ENCODE results near the gene GALK1.

DNA sequence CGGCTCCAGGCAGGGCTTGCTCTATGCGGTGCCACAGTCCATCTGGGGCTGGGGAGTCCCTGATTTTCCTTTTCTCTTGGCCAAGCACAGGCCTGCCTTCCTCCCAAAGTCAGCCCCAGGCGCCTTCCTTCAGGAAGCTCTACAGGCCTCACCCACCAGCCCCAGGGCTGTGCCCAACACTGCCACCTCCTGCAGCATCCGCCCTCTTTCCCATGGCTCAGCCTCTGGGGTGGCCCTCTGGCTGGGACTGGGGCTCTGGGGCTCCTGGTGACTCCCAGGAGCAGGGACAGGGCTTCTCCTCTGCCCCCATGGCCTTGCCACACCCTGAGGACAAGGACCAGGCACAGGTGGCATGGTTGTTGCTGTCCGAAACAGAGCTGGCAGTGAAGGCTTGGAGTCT is 42.9 kb downstream of the GALK1 start:
- TF ChIP-seq, protein P1, sequence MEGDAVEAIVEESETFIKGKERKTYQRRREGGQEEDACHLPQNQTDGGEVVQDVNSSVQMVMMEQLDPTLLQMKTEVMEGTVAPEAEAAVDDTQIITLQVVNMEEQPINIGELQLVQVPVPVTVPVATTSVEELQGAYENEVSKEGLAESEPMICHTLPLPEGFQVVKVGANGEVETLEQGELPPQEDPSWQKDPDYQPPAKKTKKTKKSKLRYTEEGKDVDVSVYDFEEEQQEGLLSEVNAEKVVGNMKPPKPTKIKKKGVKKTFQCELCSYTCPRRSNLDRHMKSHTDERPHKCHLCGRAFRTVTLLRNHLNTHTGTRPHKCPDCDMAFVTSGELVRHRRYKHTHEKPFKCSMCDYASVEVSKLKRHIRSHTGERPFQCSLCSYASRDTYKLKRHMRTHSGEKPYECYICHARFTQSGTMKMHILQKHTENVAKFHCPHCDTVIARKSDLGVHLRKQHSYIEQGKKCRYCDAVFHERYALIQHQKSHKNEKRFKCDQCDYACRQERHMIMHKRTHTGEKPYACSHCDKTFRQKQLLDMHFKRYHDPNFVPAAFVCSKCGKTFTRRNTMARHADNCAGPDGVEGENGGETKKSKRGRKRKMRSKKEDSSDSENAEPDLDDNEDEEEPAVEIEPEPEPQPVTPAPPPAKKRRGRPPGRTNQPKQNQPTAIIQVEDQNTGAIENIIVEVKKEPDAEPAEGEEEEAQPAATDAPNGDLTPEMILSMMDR (IDR thresholded peaks at IDR 0.05): no peak
- no peak for TF ChIP-seq POLR2AphosphoS5 (IDR thresholded peaks at IDR 0.05; ENCODE audit: low read depth, low read length)

All from Panc1 (cell line).